CMK (cell line): Measurements from ENCODE around the gene ANP32D.
"Not testable (repeated sequence)": the region's sequence is repeated elsewhere in the genome, so short reads cannot be mapped to it uniquely, and the experiment has no call there.

Experiments used
- DNase-seq: peaks from one replicate; pipeline ENCODE4 v3.0.0-alpha.2; 2010; ENCODE audit warnings: low read depth

ANP32D gene

DNA sequence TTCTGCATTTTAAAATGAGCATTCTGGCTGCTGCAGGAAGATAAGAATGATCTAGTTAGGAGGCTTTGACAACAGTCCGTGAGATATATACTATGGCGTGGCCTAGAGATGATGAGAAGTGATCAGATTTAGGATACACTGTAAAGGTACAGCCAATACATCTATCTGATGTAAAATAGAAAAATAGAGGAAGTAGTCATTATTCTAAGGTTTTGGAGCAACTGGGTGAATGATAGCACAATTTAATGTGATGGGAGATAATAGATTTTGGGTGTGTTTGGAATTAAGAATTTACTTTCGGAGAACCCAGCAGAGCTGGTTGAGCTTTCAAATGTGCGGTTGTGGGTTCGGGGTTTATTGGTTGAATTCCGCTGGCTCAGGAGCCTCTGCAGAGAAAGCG lies at the start of gene ANP32D:
Gene ANP32D, plus strand, starts transcription at position 301 of the 400 bp plus-strand sequence. CDS start 106 bp downstream, outside the sequence.
- no peak for DNase-seq

GRCh38 chr12:48423171-48423570 lies 49.2 kb upstream of the ANP32D start:
- DNase-seq: no peak

DNA sequence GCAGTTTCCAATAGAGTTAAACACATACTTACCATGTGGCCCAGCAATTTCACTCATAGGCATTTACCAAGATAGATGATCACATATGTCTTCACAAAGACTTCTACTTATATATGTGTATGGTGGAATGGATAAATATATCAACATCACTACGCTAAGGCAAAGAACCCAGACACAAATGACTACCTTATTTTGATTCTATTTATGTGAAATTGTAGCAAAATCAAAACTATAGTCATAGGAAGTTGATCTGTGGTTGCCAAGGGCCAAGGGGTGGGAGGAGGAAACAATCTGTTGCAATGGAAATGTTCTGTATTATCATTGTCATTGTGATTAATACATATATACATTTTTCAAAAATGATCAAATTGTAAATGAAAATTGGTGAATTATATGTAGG lies 47.7 kb upstream of the ANP32D start:
- no peak for DNase-seq

GRCh38 chr12:48434016-48434415 lies 38.3 kb upstream of the ANP32D start:
- not testable (repeated sequence) for DNase-seq

- no peak for DNase-seq
Observed at GRCh38 chr12:48441069-48441468, 31.3 kb upstream of the ANP32D start.

GRCh38 chr12:48442179-48442847 lies 30.0 kb upstream of the ANP32D start:
- DNase-seq: no peak

DNA sequence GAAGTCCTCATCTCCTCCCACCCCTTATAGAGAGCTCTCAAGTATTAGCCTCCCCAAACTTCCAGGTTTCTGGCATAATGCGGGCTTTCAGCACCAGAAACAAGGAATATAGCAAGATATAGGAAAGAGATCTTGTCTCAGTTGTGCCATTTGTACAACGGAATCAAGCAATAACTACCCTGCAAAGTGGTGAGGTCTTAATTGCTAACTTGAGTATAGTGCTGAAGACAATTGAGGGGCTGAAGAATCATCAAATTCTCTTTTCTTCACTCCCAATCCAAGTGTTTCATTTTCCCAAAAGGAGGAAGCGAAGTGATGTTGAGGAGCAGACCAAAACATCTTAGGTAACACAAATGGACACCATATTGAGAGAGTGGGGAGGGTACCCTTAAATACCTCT lies 26.8 kb upstream of the ANP32D start:
- no peak for DNase-seq

DNA sequence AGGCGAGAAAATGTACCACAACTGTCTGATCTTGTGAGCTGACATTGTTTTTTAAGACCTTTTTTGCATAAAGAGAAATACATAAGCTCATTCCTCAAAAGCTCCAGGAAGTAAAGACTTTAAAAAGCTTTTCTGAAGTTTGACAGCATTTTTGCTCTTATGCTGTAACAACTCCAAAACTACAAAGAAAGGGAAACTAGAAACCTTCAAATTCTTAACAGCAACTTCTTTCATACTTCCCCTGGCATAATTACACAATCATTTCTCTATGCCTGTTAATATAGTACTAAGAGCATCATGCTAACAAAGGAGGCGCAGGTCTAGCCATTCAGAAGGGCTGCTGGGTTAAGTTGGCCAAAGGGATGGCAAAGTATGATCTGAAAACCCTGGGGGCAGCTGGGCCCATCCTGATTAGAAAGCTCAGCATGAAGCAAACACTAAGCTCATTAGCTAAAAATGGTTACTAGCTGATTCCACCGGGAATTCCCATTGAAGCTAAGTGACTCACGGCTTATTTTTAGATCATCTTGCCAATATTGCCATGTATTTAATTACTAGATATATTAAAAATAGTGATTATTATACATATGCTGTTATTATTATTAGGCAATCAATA lies 26.1 kb upstream of the ANP32D start:
- DNase-seq: no peak

DNA sequence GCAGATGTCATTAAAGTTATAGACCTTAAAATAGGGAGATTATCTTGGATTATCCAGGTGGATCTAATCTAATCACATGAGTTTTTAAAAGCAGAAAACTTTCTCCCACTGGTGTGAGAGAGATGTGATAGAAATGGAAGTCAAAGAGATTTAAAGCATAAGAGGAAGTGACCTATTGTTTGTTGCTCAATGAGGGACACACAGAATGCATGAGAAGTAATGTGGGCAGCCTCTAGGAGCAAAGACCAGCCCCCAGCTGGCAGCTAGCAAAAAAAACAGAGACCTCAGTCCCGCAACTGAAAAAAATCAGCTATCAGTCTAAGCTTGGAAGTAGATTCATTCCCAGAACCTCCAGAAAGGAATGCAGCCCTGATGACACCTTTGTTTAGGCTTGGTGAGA lies 24.6 kb upstream of the ANP32D start:
- no peak for DNase-seq

DNA sequence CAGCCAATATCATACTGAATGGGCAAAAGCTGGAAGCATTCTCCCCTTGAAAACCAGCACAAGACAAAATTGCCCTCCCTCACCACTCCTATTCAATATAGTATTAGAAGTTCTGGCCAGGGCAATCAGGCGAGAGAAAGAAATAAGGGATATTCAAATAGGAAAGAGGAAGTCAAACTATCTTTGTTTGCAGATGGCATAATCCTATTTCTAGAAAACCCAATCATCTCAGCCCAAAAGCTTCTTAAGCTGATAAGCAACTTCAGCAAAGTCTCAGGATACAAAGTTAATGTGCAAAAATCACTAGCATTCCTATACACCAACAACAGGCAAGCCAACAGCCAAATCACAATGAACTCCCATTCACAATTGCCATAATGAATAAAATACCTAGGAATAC lies 21.0 kb upstream of the ANP32D start:
- peak; percentile 52 for DNase-seq

- DNase-seq: not testable (repeated sequence)
Observed at GRCh38 chr12:48452961-48453360, 19.4 kb upstream of the ANP32D start.

- peak; percentile 21 for DNase-seq
Observed at GRCh38 chr12:48454667-48455066, 17.7 kb upstream of the ANP32D start.

DNA sequence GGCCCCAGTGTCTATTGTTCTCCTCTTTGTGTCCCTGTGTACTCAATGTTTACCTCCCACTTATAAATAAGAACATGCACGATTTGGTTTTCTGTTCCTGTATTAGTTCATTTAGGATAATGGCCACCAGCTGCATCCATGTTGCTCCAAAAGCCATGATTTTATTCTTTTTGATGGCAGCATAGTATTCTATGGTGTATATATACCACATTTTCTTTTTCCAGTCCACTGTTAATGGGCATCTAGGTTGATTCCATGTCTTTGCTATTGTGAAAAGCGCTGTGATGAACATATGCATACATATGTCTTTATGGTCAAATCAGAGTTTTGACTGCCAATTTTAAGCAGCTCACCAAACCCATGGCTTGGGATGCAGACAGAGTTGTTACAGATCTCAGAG lies 17.2 kb upstream of the ANP32D start:
- DNase-seq: no peak

GRCh38 chr12:48459259-48459658 lies 13.1 kb upstream of the ANP32D start:
- no peak for DNase-seq

DNA sequence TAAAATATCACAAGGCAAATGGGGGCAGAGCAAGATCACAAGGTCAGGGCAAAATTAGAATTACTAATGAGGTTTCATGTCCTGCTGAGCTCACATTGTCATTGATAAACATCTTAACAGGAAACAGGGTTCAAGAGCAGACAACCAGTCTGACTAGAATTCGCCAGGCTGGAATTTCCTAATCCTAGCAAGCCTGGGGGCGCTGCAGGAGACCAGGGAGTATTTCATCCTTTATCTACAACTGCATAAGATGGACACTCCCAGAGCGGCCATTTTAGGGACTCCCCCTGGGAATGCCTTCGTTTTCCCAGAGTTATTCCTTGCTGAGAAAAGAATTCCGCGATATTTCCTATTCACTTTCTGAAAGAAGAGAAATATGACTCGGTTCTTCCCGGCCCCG lies 3.3 kb upstream of the ANP32D start:
- not testable (repeated sequence) for DNase-seq

GRCh38 chr12:48473061-48473460 lies 702 bp downstream of the ANP32D start:
- DNase-seq: no peak

- not testable (repeated sequence) for DNase-seq
Observed at GRCh38 chr12:48474497-48474896, 2.1 kb downstream of the ANP32D start.

- no peak for DNase-seq
Observed at GRCh38 chr12:48482198-48482597, 9.8 kb downstream of the ANP32D start, which contains the start of gene C12orf54. Gene C12orf54, plus strand, starts transcription at chr12:48482498. Its CDS starts 799 bp downstream, at chr12:48483297.

- no peak for DNase-seq
Observed at GRCh38 chr12:48482930-48483329, 10.6 kb downstream of the ANP32D start.

DNA sequence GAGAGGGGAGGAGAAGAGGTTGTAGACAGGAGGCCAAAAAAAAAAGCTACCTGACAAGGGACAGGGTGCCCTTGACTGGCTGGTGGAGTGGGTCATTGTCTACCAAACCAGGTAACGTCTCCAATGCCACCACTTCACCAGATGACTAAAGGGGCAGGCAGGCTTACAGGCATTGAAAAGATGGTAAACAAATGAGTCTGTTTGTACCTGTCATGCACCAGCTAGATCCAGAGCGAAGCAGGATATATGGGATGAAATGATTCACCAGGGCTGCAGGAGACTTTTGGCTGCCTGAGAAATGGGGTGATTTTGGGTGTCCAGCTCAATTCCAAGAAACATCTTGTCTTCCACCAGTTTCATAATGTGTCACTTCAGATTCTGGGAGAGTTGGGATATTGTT lies 13.9 kb downstream of the ANP32D start:
- DNase-seq: no peak

- DNase-seq: no peak
Observed at GRCh38 chr12:48486679-48487078, 14.3 kb downstream of the ANP32D start.

DNA sequence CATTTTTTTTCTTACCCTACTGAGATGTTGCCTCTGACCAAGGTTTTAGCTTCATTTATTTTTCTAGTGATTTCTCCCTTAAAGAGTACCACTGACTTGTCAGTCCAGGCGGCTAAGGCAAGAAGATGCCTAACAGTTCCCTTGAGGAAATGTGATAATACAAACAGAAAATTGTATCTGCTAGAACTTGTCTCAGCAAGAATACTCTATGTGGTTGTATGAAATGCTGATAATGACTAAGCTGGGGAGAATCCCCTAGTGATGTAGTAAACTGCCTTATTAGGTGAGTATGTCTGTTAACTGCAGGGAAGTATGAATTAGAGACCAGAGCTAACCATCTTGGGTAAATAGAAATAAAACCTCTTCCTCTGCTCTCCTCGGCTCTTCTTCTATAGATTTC lies 16.7 kb downstream of the ANP32D start:
- DNase-seq: no peak

- DNase-seq: not testable (repeated sequence)
Observed at GRCh38 chr12:48489456-48489855, 17.1 kb downstream of the ANP32D start.

DNA sequence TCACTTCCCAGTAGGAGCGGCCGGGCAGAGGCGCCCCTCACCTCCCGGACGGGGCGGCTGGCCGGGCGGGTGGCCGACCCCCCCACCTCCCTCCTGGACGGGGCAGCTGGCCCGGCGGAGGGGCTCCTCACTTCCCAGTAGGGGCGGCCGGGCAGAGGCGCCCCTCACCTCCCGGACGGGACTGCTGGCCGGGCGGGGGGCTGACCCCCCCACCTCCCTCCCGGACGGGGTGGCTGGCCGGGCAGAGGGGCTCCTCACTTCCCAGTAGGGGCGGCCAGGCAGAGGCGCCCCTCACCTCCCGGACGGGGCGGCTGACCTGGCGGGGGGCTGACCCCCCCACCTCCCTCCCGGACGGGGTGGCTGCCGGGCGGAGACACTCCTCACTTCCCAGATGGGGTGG lies 27.9 kb downstream of the ANP32D start:
- DNase-seq: not testable (repeated sequence)
